Bronchial smooth muscle cell (primary cell): ENCODE results near the gene DIPK1B. TPM values are rescaled to one million over a fixed set of nuclear protein-coding genes. Genes with fewer than 3 reads are reported as not detected.

ENCODE experiments used
- total RNA-seq: library from RNA; depleted of rRNA; stranded (reverse); fragments of >200 nt; gene quantifications from 2 replicates; pipeline ENCODE4 v1.2.1, GENCODE V29; 2014

Gene DIPK1B
- 0.69 and 1.1 TPM in 2 replicates for total RNA-seq

DNA sequence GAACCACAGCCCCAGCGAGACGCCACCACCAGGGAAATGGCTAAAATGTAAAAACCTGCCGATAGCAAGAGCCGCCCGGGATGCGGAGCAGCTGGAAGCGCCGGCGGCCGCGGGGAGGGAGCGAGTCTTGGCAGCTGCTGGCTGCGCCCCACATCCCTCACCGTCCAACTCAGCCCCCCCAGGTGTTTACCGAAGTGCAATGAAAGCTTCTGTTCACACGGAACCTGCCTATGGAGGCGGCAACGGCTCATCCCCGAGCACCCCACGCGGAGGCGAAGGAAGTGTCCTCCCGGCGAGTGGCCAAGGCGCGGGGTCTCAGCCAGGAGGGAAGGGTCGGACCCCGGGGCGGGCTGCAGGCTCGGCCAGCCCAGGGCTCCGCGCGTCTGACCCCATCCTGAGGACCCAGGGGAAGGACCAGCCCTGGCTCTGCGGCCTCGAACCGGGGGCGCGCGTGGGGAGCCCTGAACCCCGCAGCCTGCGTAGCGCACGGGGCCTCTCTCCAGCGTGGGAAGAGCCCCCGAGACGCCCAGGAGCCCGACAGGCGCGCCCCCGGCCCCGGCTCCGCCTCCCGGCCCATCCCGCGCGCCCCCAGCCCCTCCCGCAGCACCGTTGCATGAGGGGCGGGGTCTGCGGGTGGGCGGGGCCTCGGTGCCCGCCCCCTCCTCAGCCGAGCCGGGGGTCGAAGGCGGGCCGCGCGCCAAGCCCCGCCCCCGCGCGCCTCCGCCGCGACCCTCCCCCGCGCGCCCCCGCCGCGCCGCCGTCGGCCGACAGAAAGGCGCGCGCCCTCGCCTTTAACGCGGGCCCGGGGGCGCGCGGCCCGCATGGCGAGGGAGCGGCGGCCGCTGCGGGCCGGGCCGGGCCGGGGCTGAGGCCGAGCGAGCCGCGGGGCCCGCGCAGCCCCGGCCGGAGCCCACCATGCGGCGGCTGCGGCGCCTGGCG is at the start of gene DIPK1B:
TSS of gene DIPK1B (plus strand) at position 822 of the 939 bp plus-strand sequence. CDS start at position 916, 94 bp downstream.

DNA sequence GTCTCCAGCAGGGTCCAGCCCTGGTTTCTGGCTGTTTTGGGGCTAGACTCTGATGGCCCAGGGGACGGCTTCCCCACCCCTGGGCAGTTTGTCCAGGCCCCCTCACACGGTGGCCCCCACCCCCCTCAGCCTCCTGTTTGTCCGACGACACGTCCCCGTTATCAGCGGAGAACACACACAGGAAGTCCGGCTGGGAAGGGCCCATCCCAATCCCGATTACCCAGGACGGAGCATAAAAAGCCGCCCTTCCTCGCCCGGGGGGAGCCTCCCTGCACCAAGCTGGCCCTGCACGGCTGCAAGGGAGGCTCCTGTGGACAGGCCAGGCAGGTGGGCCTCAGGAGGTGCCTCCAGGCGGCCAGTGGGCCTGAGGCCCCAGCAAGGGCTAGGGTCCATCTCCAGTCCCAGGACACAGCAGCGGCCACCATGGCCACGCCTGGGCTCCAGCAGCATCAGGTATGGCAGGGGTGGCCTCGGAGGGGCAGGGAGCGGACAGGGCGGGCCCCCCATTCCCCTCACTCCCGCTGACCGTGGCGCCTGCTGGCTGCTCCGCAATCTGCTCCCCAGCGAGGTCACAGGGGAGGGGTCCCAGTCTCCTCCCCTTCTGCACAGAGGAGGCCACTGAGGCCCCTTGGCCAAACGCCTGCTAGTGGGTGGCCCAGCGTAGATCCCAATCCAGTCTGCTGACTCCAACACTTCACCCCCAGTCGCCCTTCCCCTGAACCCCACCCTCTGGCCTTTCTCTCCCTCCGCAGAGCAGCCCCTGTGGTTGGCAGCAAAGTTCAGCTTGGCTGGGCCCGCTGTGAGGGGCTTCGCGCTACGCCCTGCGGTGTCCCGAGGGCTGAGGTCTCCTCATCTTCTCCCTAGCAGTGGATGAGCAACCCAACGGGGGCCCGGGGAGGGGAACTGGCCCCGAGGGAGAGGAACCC is 49.5 kb upstream of the DIPK1B start, which contains the start of gene EGFL7:
TSS of gene EGFL7 (plus strand) at position 261 of the 926 bp plus-strand sequence. CDS start 5,367 bp downstream, outside the sequence.

DNA sequence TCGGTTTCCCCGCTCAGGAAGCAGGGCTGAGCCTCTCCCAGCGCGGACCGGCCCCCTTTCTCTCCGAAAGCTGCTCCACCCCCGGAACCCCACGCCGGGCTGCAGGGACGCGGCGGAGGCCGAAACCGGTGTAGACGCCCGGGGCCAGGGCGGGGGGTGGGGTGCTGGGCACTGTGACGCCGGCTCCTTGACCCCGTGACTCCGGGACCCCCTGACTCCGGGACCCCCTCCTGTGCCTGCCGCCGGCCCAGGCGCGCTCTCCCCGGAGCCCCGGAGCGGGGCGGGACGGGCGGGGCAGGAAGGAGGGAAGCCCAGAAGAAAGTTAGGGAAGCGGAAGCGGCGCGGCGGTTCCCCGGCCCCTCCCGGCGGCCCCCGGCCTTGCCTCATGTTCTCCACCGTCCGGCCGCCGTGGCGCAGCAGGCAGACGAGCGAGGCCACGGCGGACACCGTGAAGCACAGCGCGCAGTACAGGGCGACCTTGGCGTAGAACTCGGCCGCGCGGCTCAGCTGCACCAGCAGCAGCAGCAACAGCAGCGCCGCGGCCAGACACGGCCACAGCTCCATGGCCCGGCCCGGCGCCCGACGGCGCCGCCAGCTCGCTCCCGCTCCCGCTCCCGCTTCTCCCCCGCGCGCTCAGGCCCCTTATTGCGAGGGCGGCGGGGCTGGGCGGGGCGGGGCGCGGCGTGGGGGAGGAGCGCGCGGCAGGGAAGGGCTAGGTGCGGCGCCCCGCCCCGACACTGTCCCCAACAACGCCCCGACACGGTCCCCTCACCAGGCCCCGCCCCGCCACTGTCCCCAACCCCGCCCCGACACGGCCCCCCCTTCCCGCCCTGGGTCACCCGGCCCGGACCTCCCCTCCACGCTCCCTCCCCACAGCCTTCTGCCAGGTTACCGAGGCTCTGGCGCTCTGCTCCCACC is 25.3 kb upstream of the DIPK1B start, which contains the start of gene AGPAT2:
TSS of gene AGPAT2 (minus strand) at position 664 of the 918 bp plus-strand sequence. CDS start at position 564, 100 bp downstream.

DNA sequence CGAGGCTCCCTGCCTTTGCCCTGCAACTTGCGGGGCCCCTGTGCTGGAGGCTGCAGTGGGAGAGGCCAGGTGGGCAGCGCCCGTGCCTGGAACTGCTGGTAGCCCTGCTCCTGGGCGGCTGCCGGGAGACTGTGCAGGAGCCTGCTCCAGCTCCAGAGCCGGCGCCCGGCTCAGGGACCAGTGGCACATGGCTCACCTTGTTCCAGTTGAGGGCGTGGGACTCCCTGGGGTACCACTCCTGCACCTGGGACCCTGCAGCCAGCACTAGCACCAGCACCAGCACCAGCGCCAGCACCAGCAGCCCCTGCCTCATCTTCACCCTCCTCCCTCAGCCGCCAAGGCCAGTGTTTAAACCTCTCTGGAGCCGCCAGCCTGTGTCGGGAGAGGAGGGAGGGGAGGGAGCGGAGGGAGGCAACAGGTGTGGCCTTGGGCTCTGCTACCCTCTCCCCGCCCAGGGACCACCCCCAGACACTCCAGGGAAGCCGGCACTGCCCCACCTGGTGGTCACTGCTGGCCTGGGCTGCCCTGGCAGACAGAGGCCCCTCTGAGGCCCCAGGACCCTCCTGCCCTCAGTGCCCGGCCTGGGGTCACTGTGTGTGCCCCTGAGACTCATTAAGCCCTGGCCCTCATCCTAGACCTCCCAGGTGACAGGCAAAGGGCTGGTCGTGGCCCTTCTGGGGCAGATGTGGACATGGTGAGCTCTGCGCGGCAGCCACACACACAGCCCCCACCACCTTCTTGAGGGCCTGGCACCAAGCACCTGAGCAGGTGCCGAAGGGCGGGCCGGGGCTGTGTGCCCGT is 30.4 kb downstream of the DIPK1B start, which contains the start of gene LCN10:
TSS of gene LCN10 (minus strand) at position 350 of the 801 bp plus-strand sequence. CDS start at position 313, 37 bp downstream.

DNA sequence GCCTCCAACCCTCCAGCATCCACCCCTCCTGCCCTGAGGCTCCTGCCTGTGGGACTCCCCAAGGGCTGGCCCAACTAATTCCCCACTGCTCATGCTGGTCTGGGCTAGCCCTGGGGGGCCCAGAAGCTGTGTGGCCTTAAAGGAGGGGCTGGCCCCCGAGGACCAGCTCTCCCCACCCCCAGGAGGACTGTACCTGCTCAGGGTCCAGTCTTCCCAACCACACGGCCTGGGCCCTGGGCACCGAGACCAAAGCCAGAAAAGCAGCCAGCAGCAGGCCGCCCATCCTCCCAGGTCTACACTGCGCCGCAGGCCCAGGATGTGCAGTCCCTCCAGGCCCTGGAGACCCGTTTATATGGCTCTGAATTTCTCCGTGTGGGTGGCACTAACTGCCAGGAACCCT is 35.8 kb downstream of the DIPK1B start, which contains the start of gene LCN6:
TSS of gene LCN6 (minus strand) at position 325 of the 400 bp plus-strand sequence. CDS start at position 283, 42 bp downstream.

DNA sequence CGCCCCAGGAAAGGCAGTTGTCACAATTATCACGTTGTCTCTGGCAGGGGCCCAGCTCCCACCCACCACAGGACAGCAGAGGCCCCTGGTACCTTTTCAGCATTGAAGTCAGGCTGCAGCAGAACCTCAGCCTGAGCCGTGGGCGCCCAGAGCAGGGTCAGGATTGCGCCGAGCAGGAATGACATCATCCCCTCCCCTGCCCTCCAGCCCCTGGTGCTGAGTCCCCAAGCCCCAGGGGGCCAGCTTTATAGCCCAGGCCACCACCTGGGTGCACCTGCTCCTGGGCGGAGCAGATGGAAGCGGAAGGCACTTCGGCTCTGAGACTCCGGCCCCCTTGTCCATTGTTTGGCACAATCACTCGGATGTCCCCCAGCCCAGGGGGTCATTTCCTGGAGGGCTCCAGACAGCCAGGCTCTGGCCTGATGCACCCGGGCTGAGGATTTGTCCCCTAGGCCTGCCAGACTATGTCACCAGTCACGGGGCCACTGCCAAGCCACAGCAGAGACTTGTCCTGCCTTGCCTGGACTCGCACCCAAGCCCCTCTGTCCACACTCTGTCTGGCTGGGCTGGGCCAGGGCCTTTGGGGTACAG is 52.0 kb downstream of the DIPK1B start, which contains the start of gene LCN15:
TSS of gene LCN15 (minus strand) at position 218 of the 591 bp plus-strand sequence. CDS start at position 188, 30 bp downstream.

Other genes starting within 250 kb of the DIPK1B start
- 10.4 and 12.3 TPM in 2 replicates for gene SEC16A, start 229.5 kb upstream of the DIPK1B start, total RNA-seq
- gene NOTCH1, start 166.5 kb upstream of the DIPK1B start, total RNA-seq: 11.8 and 17.3 TPM in 2 replicates
- 6.1 and 8.7 TPM in 2 replicates for gene EGFL7, start 49.7 kb upstream of the DIPK1B start, total RNA-seq
- 27.7 and 31.8 TPM in 2 replicates for gene AGPAT2, start 25.1 kb upstream of the DIPK1B start, total RNA-seq
- gene LCN10, start 30.4 kb downstream of the DIPK1B start, total RNA-seq: 0.16 TPM in 1 of 2 replicates, not detected in the other
- gene LCN6, start 36.0 kb downstream of the DIPK1B start, total RNA-seq: not detected in 2 replicates
- gene LCN8, start 45.7 kb downstream of the DIPK1B start, total RNA-seq: not detected in 2 replicates
- gene LCN15, start 51.9 kb downstream of the DIPK1B start, total RNA-seq: not detected in 2 replicates
- gene TMEM141, start 78.8 kb downstream of the DIPK1B start, total RNA-seq: 44.7 and 44.8 TPM in 2 replicates
- 0.32 and 0.43 TPM in 2 replicates for gene CCDC183, start 83.8 kb downstream of the DIPK1B start, total RNA-seq
- gene RABL6, start 95.4 kb downstream of the DIPK1B start, total RNA-seq: 54.9 and 57.4 TPM in 2 replicates
- gene AJM1, start 129.9 kb downstream of the DIPK1B start, total RNA-seq: 0.95 and 1.5 TPM in 2 replicates
- 177 and 292 TPM in 2 replicates for gene PHPT1, start 136.8 kb downstream of the DIPK1B start, total RNA-seq
- 0.32 and 1.1 TPM in 2 replicates for gene MAMDC4, start 139.8 kb downstream of the DIPK1B start, total RNA-seq
- 386 and 552 TPM in 2 replicates for gene EDF1, start 153.7 kb downstream of the DIPK1B start, total RNA-seq
- gene TRAF2, start 173.9 kb downstream of the DIPK1B start, total RNA-seq: 6.0 and 9.2 TPM in 2 replicates
- 107 and 184 TPM in 2 replicates for gene FBXW5, start 232.2 kb downstream of the DIPK1B start, total RNA-seq
- 0.32 and 0.69 TPM in 2 replicates for gene C8G, start 232.7 kb downstream of the DIPK1B start, total RNA-seq
- not detected in 2 replicates for gene LCN12, start 239.7 kb downstream of the DIPK1B start, total RNA-seq